NCI-H510A treated with DMSO at 0.1 percent for 48 hours (cell line): ENCODE measurements around the gene LY86.

ENCODE experiments used
- DNase-seq: peaks from one replicate; lab custom pipeline; 2025; lab: John Stamatoyannopoulos, UW

LY86 gene

GRCh38 chr6:6570929-6571671, 17.4 kb upstream of the LY86 start:
- no peak for DNase-seq

GRCh38 chr6:6575143-6575542, 13.4 kb upstream of the LY86 start:
- DNase-seq, result no peak

GRCh38 chr6:6577735-6578134, 10.8 kb upstream of the LY86 start:
- DNase-seq, result no peak

GRCh38 chr6:6579281-6579680, 9.2 kb upstream of the LY86 start:
- DNase-seq, result no peak

- DNase-seq, result no peak
Measured at GRCh38 chr6:6580225-6580856, 8.2 kb upstream of the LY86 start.

DNA sequence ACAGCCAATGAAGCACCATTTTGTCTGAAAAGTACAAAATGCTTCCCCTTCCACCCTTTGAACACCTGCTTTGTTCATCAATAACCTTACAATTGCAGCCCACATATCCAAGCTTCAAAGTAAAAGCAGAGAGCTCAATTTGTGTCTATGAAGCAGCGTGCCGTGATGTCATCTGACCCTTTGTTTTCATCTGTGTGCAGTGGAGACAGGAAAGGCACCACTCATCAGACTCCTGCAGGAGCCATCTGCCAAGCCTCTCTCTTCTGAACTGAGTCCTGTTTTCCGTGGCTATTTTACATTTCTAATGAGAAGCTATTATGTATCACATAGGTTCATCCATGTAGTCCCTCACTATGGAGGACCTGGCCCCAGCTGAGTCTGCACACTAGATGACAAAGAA, 7.5 kb upstream of the LY86 start:
- DNase-seq, result peak; percentile 11

DNA sequence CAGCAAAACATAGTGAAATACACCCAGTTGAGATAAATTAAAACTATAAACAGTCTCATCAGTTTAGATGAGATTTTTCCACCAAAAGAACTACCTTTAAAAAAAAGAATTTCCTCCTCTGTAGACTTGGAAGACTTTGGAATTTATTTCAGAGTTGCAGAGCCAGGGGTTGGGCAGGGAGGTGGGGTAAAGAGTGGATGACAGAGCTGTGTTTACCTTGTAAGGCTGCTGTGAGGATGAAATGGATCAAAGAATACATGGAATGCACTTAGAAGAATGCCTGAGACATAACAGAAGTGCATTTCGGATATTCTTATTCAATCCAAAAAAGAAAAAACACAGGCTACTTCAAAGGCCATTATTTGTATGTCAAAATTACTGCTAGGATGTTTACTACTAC, 6.4 kb upstream of the LY86 start:
- no peak for DNase-seq

DNA sequence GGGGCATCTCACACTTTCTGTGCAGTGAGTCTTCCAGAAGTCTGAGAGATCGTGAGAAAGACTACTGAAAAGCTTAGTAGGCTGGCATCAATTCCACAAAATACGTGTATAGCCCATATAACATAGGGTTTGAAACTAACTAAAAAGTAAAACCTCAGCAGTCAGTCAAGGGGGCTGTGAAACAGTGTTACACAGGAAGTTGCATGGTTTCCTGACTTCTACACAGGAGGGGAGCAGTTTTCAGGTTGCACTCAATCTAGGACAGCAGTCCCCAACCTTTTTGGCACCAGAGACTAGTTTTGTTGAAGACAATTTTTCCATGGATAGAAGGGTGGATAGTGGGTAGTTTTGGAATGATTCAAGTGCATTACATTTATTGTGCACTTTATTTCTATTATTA, 4.7 kb upstream of the LY86 start:
- DNase-seq, result no peak

DNA sequence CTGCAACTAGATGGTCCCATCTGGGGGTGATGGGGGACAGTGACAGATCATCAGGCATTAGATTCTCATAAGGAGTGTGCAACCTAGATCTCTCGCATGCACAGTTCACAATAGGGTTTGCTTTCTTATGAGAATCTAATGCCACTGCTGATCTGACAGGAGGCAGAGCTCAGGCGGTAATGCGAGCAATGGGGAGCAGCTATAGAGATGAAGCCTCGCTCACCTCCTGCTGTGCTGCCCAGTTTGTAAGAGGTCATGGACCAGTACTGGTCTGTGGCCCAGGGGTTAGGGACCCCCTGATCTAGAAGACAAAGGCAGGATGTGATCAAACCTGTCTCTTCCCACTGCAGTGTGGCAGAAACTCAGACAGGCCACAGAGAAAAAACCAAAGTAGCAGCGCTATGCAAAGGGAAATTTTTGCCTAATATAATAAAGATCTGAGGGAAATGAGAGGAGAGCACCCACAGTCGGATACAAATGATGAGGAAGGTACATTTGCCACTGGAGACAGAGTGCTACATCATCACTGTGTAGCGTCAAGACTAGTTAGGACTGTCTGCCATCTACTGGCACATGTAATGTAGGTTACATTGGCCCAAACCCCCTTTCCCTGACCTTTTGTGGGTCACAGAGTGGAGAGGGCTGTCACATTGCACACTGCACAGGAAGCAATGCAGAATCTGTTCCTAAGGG, 4.1 kb upstream of the LY86 start:
- DNase-seq, result no peak

DNA sequence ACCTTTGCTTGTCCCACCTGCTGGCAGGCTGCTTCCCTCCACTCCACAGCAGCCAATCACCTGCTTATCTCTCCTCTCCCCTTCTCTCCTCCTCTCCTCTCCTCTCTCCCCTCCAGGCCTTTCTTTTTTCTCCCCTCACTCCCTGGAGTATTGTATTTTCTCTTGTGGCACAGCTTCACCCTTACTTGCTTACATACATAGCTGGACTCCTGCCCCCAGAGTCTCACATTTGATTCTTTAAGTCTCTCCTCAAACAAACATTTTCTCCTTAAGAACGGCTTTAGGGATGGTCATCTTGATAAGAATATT, 3.6 kb upstream of the LY86 start:
- DNase-seq, result no peak

DNA sequence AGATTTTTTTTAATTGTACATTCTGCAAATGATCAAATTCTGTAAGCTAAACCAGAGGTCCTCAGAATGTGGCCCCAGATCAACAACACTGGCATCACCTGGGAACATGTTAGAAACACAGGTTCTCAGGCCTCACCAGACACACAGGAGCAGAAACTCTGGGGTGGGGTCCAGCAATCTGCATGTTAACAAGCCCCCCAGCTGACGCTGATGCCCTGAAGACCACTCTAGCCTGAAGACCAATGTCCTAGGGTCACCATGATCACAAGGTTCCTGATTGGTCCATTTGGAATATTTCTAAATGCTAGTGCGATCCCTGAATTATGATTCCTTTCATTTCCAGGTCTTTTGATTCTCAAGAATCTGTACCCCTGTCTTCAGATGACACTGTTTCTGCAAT, 2.4 kb upstream of the LY86 start:
- DNase-seq, result no peak

DNA sequence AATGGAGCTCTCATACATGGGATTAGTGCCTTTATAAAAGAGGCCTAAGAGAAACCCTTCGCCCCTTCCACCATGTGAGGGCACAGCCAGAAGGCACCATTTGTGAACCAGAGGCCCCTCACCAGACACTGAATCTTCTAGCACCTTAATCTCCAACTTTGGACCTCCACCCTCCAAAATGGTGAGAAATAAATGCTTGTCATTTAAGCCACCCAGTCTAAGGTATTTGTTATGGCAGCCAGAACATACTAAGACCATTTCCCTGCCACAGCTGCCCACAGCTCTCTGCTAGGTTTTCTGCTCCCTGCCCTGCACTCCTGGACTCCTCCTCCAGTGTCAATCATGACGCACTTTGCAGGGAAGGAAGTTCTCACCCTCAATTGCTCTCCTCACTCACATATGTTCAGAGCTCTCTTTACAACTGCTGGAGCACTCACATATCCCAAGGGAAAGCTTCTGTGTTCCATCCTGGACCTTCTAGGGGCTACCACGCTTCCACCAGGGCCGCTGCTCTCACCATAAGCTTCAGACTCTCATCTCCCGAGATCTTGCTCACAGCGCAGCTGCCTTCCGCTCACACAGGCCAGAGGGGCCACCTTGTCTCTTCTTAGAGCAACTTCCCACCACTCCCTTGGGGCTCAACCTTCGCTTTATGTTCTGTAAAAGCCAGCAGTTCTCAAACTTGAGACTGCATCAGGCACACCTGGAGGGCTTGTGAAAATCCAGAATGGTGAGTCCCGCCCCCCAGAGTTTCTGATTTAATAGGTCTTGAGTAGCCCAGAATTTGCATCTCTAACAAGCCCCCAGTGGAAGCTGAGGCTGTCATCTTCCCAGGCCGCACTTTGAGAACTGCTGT, 1.6 kb upstream of the LY86 start:
- no peak for DNase-seq

DNA sequence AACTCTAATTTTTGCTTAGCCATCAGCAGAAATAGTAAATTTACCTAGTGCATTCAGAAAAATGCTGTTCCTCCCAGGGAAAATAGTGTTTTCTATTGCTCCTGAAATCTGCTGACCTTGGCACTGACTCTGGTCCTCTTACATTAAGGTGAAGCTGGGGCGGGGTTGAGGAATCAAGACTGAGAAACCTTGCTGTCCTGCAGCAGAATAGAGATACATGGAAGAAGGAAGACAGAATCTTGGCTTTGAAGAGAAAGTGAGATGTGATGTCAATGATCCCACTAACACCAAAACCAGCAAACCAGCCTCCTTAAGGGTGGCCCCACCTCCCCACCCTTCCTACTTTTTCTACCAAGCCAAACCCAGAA, 840 bp upstream of the LY86 start:
- DNase-seq, result no peak

DNA sequence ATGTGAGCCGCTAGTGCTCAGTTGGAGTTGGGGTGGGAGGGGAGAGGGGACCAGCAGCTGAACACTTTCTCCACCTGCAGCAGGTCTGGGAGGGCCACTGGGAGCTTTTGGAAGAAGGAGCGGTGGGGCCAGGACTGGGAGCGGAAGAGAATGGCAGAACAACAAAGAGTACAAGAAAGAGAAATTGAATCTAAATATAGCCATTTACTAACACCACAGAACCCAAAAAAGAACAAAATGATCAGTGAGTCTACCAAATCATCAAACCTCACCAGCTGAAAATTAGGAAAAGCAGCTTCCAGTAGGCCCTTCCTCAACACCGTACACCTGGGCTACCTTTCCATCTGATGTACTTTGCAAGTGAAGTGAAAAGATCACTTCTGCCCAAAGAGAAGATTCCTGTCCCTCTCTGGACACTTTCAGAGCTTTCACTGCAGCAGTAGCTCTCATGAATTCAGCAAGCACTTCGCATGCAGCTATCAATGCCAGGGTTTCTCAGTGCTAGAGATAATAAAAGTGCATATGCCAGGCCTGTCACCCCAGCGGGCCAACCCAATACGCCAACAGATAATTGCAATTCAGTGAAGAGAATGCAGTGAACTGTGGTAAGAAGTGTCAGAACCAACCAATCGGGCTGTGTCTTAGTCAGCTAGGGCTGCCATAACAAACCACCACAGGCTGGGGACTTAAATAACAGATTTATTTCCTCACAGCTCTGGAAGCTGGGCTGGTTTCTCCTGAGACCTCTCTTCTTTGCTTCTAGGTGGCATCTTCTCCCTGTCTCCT, 597 bp downstream of the LY86 start:
- no peak for DNase-seq

DNA sequence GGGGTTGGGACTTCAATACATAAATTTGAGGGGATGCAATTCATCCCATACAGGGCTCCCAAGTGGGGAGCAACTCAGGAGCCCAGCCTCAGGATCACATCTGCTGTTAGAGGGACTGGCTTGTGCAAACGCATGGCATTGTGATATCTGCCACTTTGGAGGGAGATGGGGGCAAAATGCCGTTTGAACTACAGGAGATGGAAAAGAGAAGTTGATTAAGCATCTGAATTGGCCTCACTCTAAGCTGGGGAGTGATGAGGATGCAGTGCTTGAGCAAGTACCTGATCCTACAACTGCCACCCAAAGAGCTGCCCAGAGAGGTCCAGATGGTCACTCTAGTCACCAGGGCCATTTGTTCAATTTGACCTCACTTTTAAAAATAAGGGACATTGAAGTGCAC, 2.0 kb downstream of the LY86 start:
- DNase-seq, result no peak

DNA sequence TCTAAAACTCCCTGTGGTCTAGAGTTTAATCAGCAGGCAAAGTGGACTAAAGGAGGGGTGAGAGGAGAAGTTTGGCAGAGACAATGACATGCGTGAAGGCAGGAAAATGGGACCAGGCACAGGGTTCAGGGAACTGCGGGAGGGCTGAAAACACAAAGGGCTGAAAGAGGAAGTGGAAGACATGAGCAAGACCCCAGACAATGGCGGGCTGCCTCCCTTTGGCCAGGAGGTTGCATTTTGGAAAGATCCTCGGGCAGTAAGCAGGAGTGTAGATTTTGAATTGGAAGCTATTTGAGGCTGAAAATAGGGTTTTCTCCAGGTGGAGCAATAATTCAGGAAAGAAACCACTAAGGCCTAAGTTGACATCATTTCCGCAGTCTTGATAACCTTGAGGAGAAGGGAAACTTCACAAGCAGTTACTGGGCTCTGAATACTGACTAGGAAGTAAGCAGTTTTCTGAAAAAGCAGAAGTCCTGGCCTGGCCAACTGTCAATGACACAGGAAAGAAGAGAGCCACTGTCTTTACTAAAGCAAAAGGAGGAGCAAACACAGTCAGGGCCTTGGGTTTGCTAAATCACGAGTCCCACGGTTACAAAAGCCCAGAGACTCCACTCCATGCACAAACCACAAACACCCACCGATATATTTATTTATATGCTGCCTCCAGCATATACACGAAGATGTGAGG, 3.4 kb downstream of the LY86 start:
- DNase-seq, result no peak

DNA sequence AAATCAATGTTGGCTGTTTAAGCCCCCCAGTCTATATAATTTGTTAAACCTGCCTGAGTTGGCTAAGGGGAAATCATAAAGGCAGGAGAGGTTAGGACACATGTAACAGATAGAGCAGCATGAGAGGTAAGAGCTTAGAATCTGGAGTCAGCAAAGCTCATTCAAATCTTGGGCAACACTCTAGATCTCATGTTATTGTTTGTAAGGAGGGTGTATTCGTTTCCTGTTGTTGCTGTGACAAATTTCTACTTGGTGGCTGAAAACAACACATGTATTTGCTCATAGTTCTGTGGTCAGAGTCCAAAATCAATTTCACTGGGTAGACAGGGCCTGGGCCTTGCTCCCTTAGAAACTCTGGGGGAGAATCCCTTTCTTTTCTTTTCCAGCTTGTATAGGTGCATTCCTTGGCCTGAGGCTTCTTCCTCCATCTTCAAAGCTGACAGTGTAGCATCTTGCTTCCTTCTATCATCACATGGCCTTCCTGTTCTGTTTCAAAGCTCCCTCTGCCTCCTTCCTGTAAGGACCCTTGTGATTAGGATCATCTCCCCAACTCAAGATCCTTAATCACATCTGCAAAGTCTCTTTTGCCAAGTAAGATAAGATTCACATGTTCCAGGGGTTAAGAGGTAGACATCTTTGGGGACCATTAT, 4.4 kb downstream of the LY86 start:
- no peak for DNase-seq

- no peak for DNase-seq
Measured at GRCh38 chr6:6593867-6594468, 5.4 kb downstream of the LY86 start.

DNA sequence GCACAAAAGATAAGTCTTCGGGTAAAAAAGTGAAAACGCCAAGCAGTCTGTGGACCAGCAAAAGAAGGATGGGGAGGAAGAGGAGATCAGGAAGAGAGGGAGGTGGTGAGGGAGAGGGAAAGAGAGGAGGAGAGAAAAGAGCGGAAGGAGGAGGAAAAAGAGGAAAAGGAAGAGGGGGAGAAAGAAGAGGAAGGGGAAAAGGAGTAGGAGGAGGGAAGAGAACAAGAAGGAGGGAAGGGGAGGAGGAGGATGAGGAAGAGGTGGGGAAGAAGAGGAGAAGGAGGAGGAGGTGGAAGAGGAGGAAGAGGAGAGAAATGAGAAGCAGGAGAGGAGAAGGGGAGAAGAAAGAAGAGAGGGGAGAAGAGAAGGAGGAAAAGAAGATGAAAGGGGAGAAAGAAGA, 6.5 kb downstream of the LY86 start:
- no peak for DNase-seq

- DNase-seq, result no peak
Measured at GRCh38 chr6:6595952-6596351, 7.4 kb downstream of the LY86 start.
